Prostate gland (tissue), 2 donors: Measurements from ENCODE around the gene HRK. TPM values are rescaled to one million over a fixed set of nuclear protein-coding genes. Genes with fewer than 3 reads are reported as not detected.
A peak's percentile ranks its signal among the peaks of the same experiment; 100 is the strongest.

Source experiments
- DNase-seq: peaks from one replicate; pipeline ENCODE4 v3.0.0-alpha.2; 2019; ENCODE audit warnings: low spot score
- H3K27ac ChIP-seq, 2 donors: fragments of 200-600 bp; sonication (generic); 2 replicates each; pipeline ENCODE4 v1.5.1; 2017 to 2019
- H3K27me3 ChIP-seq: fragments of 200-600 bp; sonication (generic); replicated peaks from 2 replicates; pipeline ENCODE4 v1.5.1; 2019; ENCODE audit not compliant: insufficient read depth
- H3K36me3 ChIP-seq, 2 donors: fragments of 200-600 bp; sonication (generic); 1 replicate in 1 of 2; 2 replicates in 1 of 2; pipeline versions ENCODE4 v1.5.1 to v1.8.1; 2017 to 2019
- H3K4me1 ChIP-seq: fragments of 200-600 bp; sonication (generic); replicated peaks from 2 replicates; pipeline ENCODE4 v1.5.1; 2019
- H3K4me3 ChIP-seq, 2 donors: fragments of 200-600 bp; sonication (generic); 2 replicates each; pipeline ENCODE4 v1.5.1; 2017 to 2019
- H3K9me3 ChIP-seq: fragments of 200-600 bp; sonication (generic); 2 replicates; pipeline ENCODE4 v1.5.1; 2017
- POLR2A ChIP-seq: fragments of 450-650 bp; IDR thresholded peaks from one replicate; pipeline ENCODE4 v1.6.1; 2016; ENCODE audit warnings: antibody characterized with exemption, mild to moderate bottlenecking
- POLR2AphosphoS5 ChIP-seq: sonication (generic); formaldehyde crosslinking; IDR thresholded peaks from one replicate; pipeline ENCODE4 v1.6.1; 2017; ENCODE audit warnings: antibody characterized with exemption
- WGBS: methylation state at CpG from one replicate; pipeline ENCODE4 v1.1.5; 2018; 5-methylcytosine and 5-hydroxymethylcytosine counted together
- intact Hi-C: fragments of 100-400 bp; cut with DNase I; formaldehyde crosslinking; loops from one replicate; pipeline ENCODE4 v1.14.2; 2022
- total RNA-seq, 2 donors: library from RNA; depleted of rRNA; stranded (reverse); fragments of >200 nt; gene quantifications; one replicate each; pipeline ENCODE4 v1.1.0, GENCODE V29; 2016
- TF ChIP-seq, protein P1 (sequence below), 4 experiments: fragments of 200-600 bp in 2 of 4; fragments of 450-650 bp in 2 of 4; sonication (generic) in 2 of 4; IDR thresholded peaks; 1 replicate in 3 of 4; 2 replicates in 1 of 4; pipeline ENCODE4 v1.5.1; 2016 to 2019; ENCODE audit warnings: antibody characterized with exemption in 4 of 4, mild to moderate bottlenecking in 2 of 4, moderate library complexity in 2 of 4

HRK gene
- total RNA-seq, 2 donors from 2014 or later, result 4.9 TPM; not detected in 1

- H3K4me1 ChIP-seq, result no peaks in the 10 kb centered on the region
- DNase-seq, result no peak
- H3K27me3 ChIP-seq, result no peaks in the 10 kb centered on the region
- no peaks in the 10 kb centered on the region for H3K36me3 ChIP-seq
- TF ChIP-seq POLR2A (no peak), POLR2AphosphoS5 (no peak)
- TF ChIP-seq, protein P1, sequence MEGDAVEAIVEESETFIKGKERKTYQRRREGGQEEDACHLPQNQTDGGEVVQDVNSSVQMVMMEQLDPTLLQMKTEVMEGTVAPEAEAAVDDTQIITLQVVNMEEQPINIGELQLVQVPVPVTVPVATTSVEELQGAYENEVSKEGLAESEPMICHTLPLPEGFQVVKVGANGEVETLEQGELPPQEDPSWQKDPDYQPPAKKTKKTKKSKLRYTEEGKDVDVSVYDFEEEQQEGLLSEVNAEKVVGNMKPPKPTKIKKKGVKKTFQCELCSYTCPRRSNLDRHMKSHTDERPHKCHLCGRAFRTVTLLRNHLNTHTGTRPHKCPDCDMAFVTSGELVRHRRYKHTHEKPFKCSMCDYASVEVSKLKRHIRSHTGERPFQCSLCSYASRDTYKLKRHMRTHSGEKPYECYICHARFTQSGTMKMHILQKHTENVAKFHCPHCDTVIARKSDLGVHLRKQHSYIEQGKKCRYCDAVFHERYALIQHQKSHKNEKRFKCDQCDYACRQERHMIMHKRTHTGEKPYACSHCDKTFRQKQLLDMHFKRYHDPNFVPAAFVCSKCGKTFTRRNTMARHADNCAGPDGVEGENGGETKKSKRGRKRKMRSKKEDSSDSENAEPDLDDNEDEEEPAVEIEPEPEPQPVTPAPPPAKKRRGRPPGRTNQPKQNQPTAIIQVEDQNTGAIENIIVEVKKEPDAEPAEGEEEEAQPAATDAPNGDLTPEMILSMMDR (IDR thresholded peaks at IDR 0.05), result no peak
- H3K27ac ChIP-seq, result no peak overlapping the region
- 96% methylated on average over 4 of the region's 4 CpGs for WGBS
- intact Hi-C loops, result no loop called here
- H3K4me3 ChIP-seq, result no peak overlapping the region
- H3K9me3 ChIP-seq, result no peaks in the 10 kb centered on the region
These were observed 53.8 kb downstream of the HRK start for GRCh38 chr12:116827432-116827831.

- no peaks in the 10 kb centered on the region for H3K27me3 ChIP-seq
- TF ChIP-seq POLR2A, result no peak
- no peak for TF ChIP-seq POLR2AphosphoS5
- TF ChIP-seq, protein P1 (IDR thresholded peaks at IDR 0.05), result no peak
- no peaks in the 10 kb centered on the region for H3K9me3 ChIP-seq
- no peak for DNase-seq
- H3K4me3 ChIP-seq, result no peak overlapping the region
- intact Hi-C loops, result no loop called here
- H3K27ac ChIP-seq, result no peak overlapping the region
- WGBS, result 78% methylated on average over 8 of the region's 8 CpGs
- no peaks in the 10 kb centered on the region for H3K36me3 ChIP-seq
- H3K4me1 ChIP-seq, result no peaks in the 10 kb centered on the region
These were observed 60.0 kb downstream of the HRK start for GRCh38 chr12:116821291-116821690.

DNA sequence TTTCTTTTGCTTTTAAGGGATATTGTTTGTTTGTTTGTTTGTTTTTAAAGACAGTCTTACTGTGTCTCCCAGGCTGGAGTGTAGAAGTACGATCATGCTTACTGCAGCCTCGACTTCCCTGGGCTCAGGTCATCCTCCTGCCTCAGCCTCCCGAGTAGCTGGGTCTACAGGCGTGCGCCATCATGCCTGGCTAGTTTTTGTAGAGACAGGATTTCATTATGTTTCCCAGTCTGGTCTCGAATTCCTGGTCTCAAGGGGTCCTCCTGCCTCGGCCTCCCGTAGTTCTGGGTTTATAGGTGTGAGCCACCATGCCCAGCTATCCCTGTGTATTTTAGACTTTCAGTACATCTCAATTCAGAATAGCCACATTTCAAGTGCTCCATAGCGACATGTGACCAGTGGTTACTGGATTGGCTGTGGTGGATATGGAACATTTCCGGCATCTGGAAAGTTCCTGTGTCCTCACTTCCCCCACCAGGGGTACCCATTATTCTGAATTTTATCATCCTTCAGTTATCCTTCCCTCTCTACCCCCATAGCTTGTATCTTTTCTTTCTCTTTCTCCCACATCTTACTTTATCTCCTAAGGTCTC is 61.1 kb downstream of the HRK start:
- H3K27ac ChIP-seq, result peak overlapping the region in 1 of 2 donors; percentile 88
- WGBS, result 69% methylated on average over 10 of the region's 10 CpGs
- TF ChIP-seq POLR2AphosphoS5 (no peak), POLR2A (no peak)
- TF ChIP-seq, protein P1 (IDR thresholded peaks at IDR 0.05), result no peak
- no peak for DNase-seq
- no peaks in the 10 kb centered on the region for H3K4me1 ChIP-seq
- no peak overlapping the region for H3K4me3 ChIP-seq
- no peaks in the 10 kb centered on the region for H3K36me3 ChIP-seq
- H3K9me3 ChIP-seq, result no peaks in the 10 kb centered on the region
- H3K27me3 ChIP-seq, result no peaks in the 10 kb centered on the region
- intact Hi-C loops, result no loop called here

- Histone ChIP-seq H3K4me3 (peak overlapping the region; percentile 57 to 60), H3K9me3 (no peaks in the 10 kb centered on the region), H3K27me3 (no peaks in the 10 kb centered on the region), H3K4me1 (no peaks in the 10 kb centered on the region), H3K27ac (peak overlapping the region; percentile 84 to 88), H3K36me3 (no peaks in the 10 kb centered on the region)
- intact Hi-C loops, result loop anchor here (5.0 kb wide), 2 partner anchors 82 to 102 kb away; partner anchors contain the start of genes RNFT2 and SPRING1
- TF ChIP-seq POLR2A, result peak; percentile 54
- peak; percentile 65 for TF ChIP-seq POLR2AphosphoS5
- TF ChIP-seq, protein P1 (IDR thresholded peaks at IDR 0.05), result peak in 2 of 4 experiments; percentile 36 to 48
- WGBS, result under 1% methylated on average over 50 of the region's 70 CpGs
- peak; percentile 85 for DNase-seq
These were observed 62.1 kb downstream of the HRK start for GRCh38 chr12:116818948-116819832.
